HG03039 (cell line): ENCODE measurements around the gene CYB5R2.

Experiments
- ATAC-seq: cut with Tn5 transposase; IDR thresholded peaks from one replicate; pipeline ENCODE4 v1.9.1; 2021; ENCODE audit warnings: mild to moderate bottlenecking, moderate library complexity; ENCODE audit not compliant: unreplicated experiment

CYB5R2 gene

DNA sequence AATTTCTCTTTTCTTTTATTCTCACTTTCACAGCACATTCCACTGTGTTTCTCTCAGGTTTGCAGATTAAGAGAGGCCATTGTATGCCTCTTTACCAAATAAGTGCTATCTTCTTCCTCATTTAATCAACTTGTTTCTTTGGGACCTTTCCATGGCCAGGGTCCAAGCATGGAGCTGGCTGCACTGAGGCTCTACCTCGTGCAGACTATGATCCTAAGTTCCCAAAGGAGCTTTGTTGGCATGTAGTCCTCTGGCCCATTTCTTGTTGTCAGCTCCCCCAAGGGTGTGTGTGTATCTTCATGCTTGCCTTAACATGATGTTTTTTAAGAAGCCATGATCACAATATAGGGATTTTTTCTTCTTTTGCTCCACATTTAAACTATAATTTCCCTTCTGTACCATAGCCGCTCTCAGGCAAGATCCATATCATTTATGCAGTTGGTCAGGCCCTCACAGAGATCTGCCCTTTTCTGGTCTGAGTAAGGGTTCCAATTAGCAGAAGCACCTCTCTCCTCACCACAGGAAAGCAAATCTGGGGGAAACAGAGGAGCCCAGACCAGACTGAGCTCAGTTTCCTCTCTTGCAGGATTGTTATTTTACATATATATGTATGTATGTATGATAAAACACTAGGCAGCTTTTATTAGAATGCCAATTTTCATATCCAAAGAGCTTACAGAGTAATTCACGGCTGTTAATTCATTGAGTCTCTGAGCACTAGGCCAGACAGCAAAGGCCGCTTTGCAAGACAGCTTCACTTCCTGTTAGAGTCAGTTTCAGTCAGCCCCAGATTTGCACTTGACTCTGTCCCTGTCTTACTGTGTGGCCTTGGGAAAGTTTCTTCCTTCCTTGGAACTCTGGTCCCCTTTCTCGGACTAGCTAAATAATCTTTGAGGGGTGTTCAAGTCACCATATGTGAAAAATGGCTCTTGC, 34.3 kb downstream of the CYB5R2 start:
- no peak for ATAC-seq

DNA sequence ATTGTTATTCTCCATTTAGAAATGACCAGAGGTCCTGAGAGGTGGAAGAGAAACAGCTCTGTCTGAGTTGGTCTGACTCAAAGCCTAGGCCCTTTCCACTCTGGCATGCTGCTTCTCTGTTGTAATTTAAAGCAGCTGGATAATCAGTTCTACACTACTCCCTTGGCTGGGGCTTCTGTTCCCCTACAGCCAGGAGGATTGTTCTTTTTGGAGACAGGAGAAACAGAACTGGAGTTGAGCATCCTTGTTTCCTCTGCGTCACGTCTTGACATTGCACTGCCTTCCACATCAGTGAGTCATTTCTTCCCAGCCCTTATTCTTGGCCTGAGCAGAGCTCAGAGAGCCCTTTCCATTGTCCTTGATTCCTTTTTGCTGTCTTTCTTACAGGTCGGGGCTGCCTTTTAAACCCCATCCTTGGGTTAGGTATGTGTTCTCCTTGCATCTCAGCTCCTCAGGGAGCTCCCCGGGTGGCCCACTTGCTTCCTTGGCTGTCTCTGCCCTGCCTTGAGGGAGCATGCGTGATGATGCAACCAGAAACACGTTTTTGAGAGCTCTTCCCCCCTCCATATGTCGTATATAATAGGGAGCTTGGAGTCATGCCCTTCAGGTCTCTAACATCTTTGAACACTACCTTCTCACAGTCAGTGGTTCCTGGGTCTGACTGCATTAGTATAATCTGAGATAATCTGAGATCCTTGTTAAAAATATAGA, 35.7 kb downstream of the CYB5R2 start:
- ATAC-seq, result no peak

- ATAC-seq, result no peak
Measured at GRCh38 chr11:7636350-7636749, 37.0 kb downstream of the CYB5R2 start.

- ATAC-seq, result no peak
Measured at GRCh38 chr11:7635708-7636107, 37.6 kb downstream of the CYB5R2 start.

DNA sequence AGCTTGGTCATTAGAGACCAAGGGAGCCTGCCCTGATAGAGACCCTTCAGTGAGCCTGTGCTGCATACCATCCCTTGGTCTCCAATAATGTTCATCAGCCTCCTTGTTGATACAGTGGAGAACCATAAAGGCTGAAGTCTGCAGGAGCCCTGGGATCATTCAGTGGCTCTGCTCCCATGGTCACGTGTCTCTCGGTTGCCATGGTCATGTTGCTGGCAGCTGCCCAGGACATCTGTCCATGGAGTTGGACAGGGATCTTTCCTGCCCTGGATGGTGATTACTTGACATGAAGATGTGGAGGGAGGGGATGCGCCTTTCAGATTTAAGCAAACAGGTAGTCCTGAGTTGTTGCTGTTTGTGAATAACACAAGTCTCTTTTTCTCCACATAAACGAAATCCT, 38.2 kb downstream of the CYB5R2 start:
- no peak for ATAC-seq

DNA sequence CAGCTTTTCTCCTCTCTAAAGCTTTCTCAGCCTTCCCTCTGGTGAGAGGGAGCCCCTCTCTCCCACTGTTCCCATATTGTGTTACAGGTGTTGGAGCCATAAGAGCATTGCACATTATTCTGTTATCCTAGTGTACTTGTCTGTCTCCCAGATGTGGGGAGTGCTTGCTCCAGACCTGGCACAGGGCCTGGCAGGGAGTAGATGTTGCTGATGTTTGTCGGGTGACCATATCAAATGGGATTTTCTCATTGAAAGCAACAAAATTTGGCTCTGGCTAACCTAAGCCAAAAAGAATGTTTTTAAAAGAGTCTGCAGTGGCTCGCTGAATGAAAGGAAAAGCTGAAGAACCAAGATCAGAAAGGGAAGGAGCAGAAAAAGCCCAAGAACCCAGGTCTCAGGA, 41.1 kb downstream of the CYB5R2 start:
- ATAC-seq, result no peak

DNA sequence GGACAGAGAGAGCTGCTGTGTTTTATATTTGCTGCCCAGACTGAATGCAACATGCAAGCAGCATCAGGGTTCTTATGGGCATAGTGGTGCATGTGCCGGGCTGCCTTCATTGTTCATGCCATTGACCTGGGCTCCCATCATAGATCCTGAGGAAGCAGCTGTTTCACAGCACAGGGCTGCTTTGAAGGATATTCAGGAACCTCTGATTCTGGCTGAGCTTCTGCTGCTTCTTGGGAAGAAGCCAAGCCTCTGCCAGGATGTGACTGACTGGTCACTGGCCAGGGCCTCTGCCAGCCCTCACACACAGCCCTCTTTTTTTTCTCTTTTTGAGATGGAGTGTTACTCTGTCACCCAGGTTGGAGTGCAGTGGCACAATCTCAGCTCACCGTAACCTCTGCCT, 43.3 kb downstream of the CYB5R2 start:
- no peak for ATAC-seq

DNA sequence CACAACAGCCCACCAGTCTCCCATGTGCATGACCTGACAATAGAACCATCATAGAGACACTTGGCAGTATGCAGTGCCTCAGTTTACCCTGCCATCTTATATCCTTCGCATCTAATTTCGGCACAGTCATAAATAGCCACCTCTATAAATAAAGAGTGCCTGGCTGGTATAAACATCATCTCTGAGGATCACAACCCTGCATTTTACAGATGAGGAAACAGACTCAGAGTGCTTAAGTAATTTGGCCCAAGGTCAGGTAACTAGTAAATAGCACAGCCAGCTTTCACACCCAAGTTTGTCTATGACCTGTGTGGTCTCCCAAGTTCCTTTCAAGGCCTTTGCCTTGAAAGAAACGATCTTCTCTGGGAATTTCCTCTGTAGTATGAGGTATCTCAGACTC, 44.6 kb downstream of the CYB5R2 start:
- no peak for ATAC-seq

GRCh38 chr11:7622721-7623120, 50.6 kb downstream of the CYB5R2 start:
- no peak for ATAC-seq

DNA sequence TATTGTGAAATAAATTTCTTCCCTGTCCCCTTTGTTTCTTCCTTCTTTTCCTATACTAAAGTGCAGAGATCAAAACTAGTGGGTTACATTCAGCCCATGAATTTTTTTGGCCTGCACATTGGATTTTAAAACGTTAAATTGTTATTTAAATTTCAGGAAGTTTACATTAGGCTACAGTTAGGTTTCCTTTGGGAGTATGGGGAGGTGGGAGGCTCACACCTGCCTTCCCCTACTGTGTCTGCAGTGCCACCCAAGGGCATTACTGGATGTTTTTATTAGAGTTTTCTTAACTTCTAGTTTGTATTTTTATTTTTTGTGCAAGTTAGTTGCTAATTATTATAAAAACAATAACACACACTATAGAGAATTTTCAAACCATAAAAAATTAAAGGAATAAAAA, 51.7 kb downstream of the CYB5R2 start:
- no peak for ATAC-seq

- ATAC-seq, result no peak
Measured at GRCh38 chr11:7621090-7621489, 52.2 kb downstream of the CYB5R2 start.

GRCh38 chr11:7619322-7619721, 54.0 kb downstream of the CYB5R2 start:
- no peak for ATAC-seq

DNA sequence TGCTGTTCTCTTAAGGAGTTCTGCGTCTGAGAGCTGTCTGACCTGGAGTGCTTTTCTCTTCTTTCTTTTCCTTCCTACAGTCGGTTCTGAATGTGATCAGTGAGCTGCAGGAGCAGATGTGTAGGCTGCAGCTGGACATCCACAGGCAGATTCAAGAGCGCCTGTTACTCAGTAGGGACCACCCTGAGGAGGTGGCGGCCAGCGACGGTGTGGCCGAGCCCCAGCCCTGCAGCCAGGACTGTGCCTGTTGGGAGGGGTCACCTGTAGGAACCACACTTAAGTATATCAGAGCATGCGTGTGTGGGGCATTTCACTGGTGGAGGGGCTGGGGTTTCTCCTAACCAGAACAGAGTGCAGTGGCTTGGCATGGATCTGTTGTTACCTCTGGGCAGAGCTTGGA, 56.3 kb downstream of the CYB5R2 start:
- no peak for ATAC-seq
